HAP-1 (cell line): ENCODE measurements around the gene AK4.
"Not testable (repeated sequence)": the region's sequence is repeated elsewhere in the genome, so short reads cannot be mapped to it uniquely, and the experiment has no call there.

Source experiments
- DNase-seq, 2 experiments: peaks; one replicate each; pipeline ENCODE4 v3.0.0-alpha.2; 2016 to 2020; ENCODE audit warnings: low spot score in 2 of 2
- H3K27me3 ChIP-seq: fragments of 250-450 bp; sonication (Bioruptor Pico); 2 replicates; pipeline ENCODE4 v1.5.1; 2020; ENCODE audit warnings: low read depth, mild to moderate bottlenecking, moderate library complexity
- H3K36me3 ChIP-seq: fragments of 250-450 bp; sonication (Bioruptor Pico); replicated peaks from 2 replicates; pipeline ENCODE4 v1.5.1; 2020; ENCODE audit warnings: mild to moderate bottlenecking
- H3K4me1 ChIP-seq: fragments of 250-450 bp; sonication (Bioruptor Pico); 2 replicates; pipeline ENCODE4 v1.5.1; 2020; ENCODE audit warnings: mild to moderate bottlenecking
- H3K4me3 ChIP-seq: fragments of 250-450 bp; sonication (Bioruptor Pico); 2 replicates; pipeline ENCODE4 v1.5.1; 2020; ENCODE audit warnings: mild to moderate bottlenecking, moderate library complexity
- H3K9me3 ChIP-seq: fragments of 250-450 bp; sonication (Bioruptor Pico); 2 replicates; pipeline ENCODE4 v1.5.1; 2020; ENCODE audit warnings: mild to moderate bottlenecking, moderate library complexity
- in situ Hi-C: fragments of 300-500 bp; cut with MboI; formaldehyde crosslinking; loops from 3 replicates; pipeline ENCODE4 v1.14.3; 2020; ENCODE audit warnings: low sequenced_read_pairs, inconsistent platforms, mixed read lengths

Gene AK4

GRCh38 chr1:65148178-65148547, at the start of gene AK4:
TSS of gene AK4 (plus strand) at chr1:65148203. CDS start at chr1:65148408, 205 bp downstream.
- H3K27me3 ChIP-seq, DNase-seq: not testable (repeated sequence)
- in situ Hi-C loops = loop anchor here (5.0 kb wide), 1 partner anchor 81 kb away; no protein-coding TSS in a partner anchor

GRCh38 chr1:65103807-65104206, 44.2 kb upstream of the AK4 start:
- Histone ChIP-seq H3K36me3 (no peaks in the 10 kb centered on the region), H3K4me3 (no peak overlapping the region), H3K4me1 (no peaks in the 10 kb centered on the region), H3K27me3 (peaks cover 3% of the 10 kb centered on the region), H3K9me3 (no peaks in the 10 kb centered on the region)
- in situ Hi-C loops = no loop called here
- no peak for DNase-seq

More at GRCh38 chr1:65148178-65148547, at the start of gene AK4:
- Histone ChIP-seq H3K4me1 (peaks cover 11% of the 10 kb centered on the region), H3K4me3 (peak within 1 kb of the TSS; percentile 45)
- H3K36me3 ChIP-seq, H3K9me3 ChIP-seq: not testable (repeated sequence)

GRCh38 chr1:65104854-65105534, 43.0 kb upstream of the AK4 start:
- Histone ChIP-seq H3K9me3 (no peaks in the 10 kb centered on the region), H3K36me3 (no peaks in the 10 kb centered on the region), H3K27me3 (peaks cover 5% of the 10 kb centered on the region), H3K4me3 (no peak overlapping the region), H3K4me1 (no peaks in the 10 kb centered on the region)
- no peak for DNase-seq
- in situ Hi-C loops = no loop called here

- DNase-seq = no peak
- no peaks in the 10 kb centered on the region for H3K4me1 ChIP-seq
- H3K27me3 ChIP-seq = peaks cover 5% of the 10 kb centered on the region
- no peaks in the 10 kb centered on the region for H3K9me3 ChIP-seq
- no peaks in the 10 kb centered on the region for H3K36me3 ChIP-seq
- in situ Hi-C loops = no loop called here
- no peak overlapping the region for H3K4me3 ChIP-seq
Measured at GRCh38 chr1:65105596-65105995, 42.4 kb upstream of the AK4 start.

- H3K9me3 ChIP-seq = no peaks in the 10 kb centered on the region
- no peaks in the 10 kb centered on the region for H3K36me3 ChIP-seq
- no peaks in the 10 kb centered on the region for H3K4me1 ChIP-seq
- DNase-seq = no peak
- H3K4me3 ChIP-seq = no peak overlapping the region
- in situ Hi-C loops = no loop called here
- peaks cover 5% of the 10 kb centered on the region for H3K27me3 ChIP-seq
Measured at GRCh38 chr1:65108025-65108642, 39.9 kb upstream of the AK4 start.

- no peaks in the 10 kb centered on the region for H3K4me1 ChIP-seq
- peaks cover 5% of the 10 kb centered on the region for H3K27me3 ChIP-seq
- no peaks in the 10 kb centered on the region for H3K36me3 ChIP-seq
- no peaks in the 10 kb centered on the region for H3K9me3 ChIP-seq
- no peak for DNase-seq
- H3K4me3 ChIP-seq = no peak overlapping the region
- in situ Hi-C loops = no loop called here
Measured at GRCh38 chr1:65109487-65109886, 38.5 kb upstream of the AK4 start.

GRCh38 chr1:65112811-65113210, 35.2 kb upstream of the AK4 start:
- Histone ChIP-seq H3K9me3 (no peaks in the 10 kb centered on the region), H3K36me3 (no peaks in the 10 kb centered on the region)

GRCh38 chr1:65113298-65113697, 34.7 kb upstream of the AK4 start:
- DNase-seq = no peak

More at GRCh38 chr1:65112811-65113210, 35.2 kb upstream of the AK4 start:
- Histone ChIP-seq H3K4me3 (no peak overlapping the region), H3K27me3 (peaks cover 5% of the 10 kb centered on the region), H3K4me1 (peaks cover 3% of the 10 kb centered on the region; the same call in 1 of the 2 replicates)
- no peak for DNase-seq
- in situ Hi-C loops = no loop called here

GRCh38 chr1:65114322-65114721, 33.7 kb upstream of the AK4 start:
- Histone ChIP-seq H3K4me3 (no peak overlapping the region), H3K27me3 (no peaks in the 10 kb centered on the region), H3K9me3 (no peaks in the 10 kb centered on the region), H3K36me3 (no peaks in the 10 kb centered on the region), H3K4me1 (peaks cover 3% of the 10 kb centered on the region; the same call in 1 of the 2 replicates)
- DNase-seq = no peak
- in situ Hi-C loops = no loop called here

More at GRCh38 chr1:65113298-65113697, 34.7 kb upstream of the AK4 start:
- H3K36me3 ChIP-seq = no peaks in the 10 kb centered on the region
- H3K4me1 ChIP-seq = peaks cover 3% of the 10 kb centered on the region; the same call in 1 of the 2 replicates
- H3K4me3 ChIP-seq = no peak overlapping the region
- in situ Hi-C loops = no loop called here
- no peaks in the 10 kb centered on the region for H3K9me3 ChIP-seq
- peaks cover 5% of the 10 kb centered on the region; the same call in 1 of the 2 replicates for H3K27me3 ChIP-seq

GRCh38 chr1:65119951-65120350, 28.1 kb upstream of the AK4 start:
- no peaks in the 10 kb centered on the region for H3K36me3 ChIP-seq
- H3K9me3 ChIP-seq = no peaks in the 10 kb centered on the region
- peaks cover 3% of the 10 kb centered on the region; the same call in 1 of the 2 replicates for H3K4me1 ChIP-seq
- no peak overlapping the region for H3K4me3 ChIP-seq
- DNase-seq = no peak
- H3K27me3 ChIP-seq = no peaks in the 10 kb centered on the region
- in situ Hi-C loops = no loop called here

- H3K9me3 ChIP-seq, H3K27me3 ChIP-seq, DNase-seq, H3K36me3 ChIP-seq, H3K4me3 ChIP-seq, in situ Hi-C loops, H3K4me1 ChIP-seq: not testable (repeated sequence)
Measured at GRCh38 chr1:65129104-65129503, 18.9 kb upstream of the AK4 start.

- H3K36me3 ChIP-seq = no peaks in the 10 kb centered on the region
- H3K9me3 ChIP-seq = no peaks in the 10 kb centered on the region
- H3K4me1 ChIP-seq = peaks cover 25% of the 10 kb centered on the region
- in situ Hi-C loops = no loop called here
- no peaks in the 10 kb centered on the region for H3K27me3 ChIP-seq
- no peak for DNase-seq
- H3K4me3 ChIP-seq = no peak overlapping the region
Measured at GRCh38 chr1:65138524-65138923, 9.5 kb upstream of the AK4 start.

GRCh38 chr1:65139793-65140192, 8.2 kb upstream of the AK4 start:
- H3K4me1 ChIP-seq = peaks cover 25% of the 10 kb centered on the region
- H3K4me3 ChIP-seq, H3K36me3 ChIP-seq, H3K9me3 ChIP-seq, in situ Hi-C loops, H3K27me3 ChIP-seq: not testable (repeated sequence)
- DNase-seq = peak in 1 of 2 experiments; percentile 37

GRCh38 chr1:65141394-65141793, 6.6 kb upstream of the AK4 start:
- Histone ChIP-seq H3K27me3 (peaks cover 2% of the 10 kb centered on the region), H3K36me3 (no peaks in the 10 kb centered on the region), H3K4me3 (no peak overlapping the region), H3K9me3 (no peaks in the 10 kb centered on the region), H3K4me1 (peaks cover 25% of the 10 kb centered on the region)
- DNase-seq = peak in 1 of 2 experiments; percentile 12
- in situ Hi-C loops = no loop called here
